Activated CD4-positive, alpha-beta T cell treated with anti-CD3 and anti-CD28 coated beads, Interleukin-2, amount 10 ng/mL, durations not matched to agents 24 days and 14 days (primary cell): ENCODE measurements around the gene TSPAN18. TPM values are rescaled to one million over a fixed set of nuclear protein-coding genes. Genes with fewer than 3 reads are reported as not detected.

Source experiments
- DNase-seq: peaks from one replicate; pipeline ENCODE4 v3.0.0; 2022
- H3K27ac Mint-ChIP-seq: one replicate; pipeline ENCODE4 v1.8.0; 2022; ENCODE audit warnings: mild to moderate bottlenecking, mixed read lengths
- H3K27me3 Mint-ChIP-seq: one replicate; pipeline ENCODE4 v1.8.0; 2022; ENCODE audit warnings: mixed read lengths
- H3K36me3 Mint-ChIP-seq: one replicate; pipeline ENCODE4 v1.8.0; 2022; ENCODE audit warnings: low read depth, mild to moderate bottlenecking, mixed read lengths
- H3K4me1 Mint-ChIP-seq: one replicate; pipeline ENCODE4 v1.8.0; 2021; ENCODE audit warnings: mixed read lengths
- H3K4me3 Mint-ChIP-seq: one replicate; pipeline ENCODE4 v1.8.0; 2022; ENCODE audit warnings: mild to moderate bottlenecking, moderate library complexity, mixed read lengths
- H3K9me3 Mint-ChIP-seq: one replicate; pipeline ENCODE4 v1.8.0; 2021; ENCODE audit warnings: mixed read lengths
- intact Hi-C: fragments of 100-400 bp; cut with micrococcal nuclease; formaldehyde crosslinking; loops from one replicate; pipeline ENCODE4 v1.15.1; 2023
- total RNA-seq: library from RNA; stranded (reverse); gene quantifications from 2 replicates; pipeline ENCODE4 v1.2.3, GENCODE V29; 2022

The TSPAN18 gene
- total RNA-seq, 1 donor from 2014 or later = 1.4 TPM

DNA sequence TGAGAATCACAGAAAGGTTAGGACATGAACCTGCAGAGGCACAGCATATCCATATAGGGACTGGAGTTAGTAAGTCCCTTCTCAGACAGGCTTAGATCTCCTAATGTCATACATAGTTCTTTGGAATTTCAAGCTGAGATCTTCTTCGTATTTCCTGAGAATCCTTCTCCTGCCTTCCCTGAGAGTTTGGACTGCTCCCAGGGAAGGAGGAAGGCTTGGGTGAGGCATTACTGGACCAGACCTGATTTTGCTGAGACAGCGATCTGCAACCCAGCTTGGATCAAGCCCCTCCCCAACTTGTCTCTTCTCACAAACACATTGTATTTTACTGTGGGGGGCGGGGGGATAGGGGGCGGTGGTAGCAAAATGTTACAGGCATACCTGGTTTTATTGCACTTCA is 108.5 kb downstream of the TSPAN18 start:
- no peaks in the 10 kb centered on the region for H3K4me1 Mint-ChIP-seq
- DNase-seq = no peak
- H3K27me3 Mint-ChIP-seq = peaks cover 27% of the 10 kb centered on the region
- no peaks in the 10 kb centered on the region for H3K36me3 Mint-ChIP-seq
- H3K4me3 Mint-ChIP-seq = no peak overlapping the region
- intact Hi-C loops = no loop called here
- H3K9me3 Mint-ChIP-seq = peaks cover 4% of the 10 kb centered on the region
- H3K27ac Mint-ChIP-seq = no peak overlapping the region

DNA sequence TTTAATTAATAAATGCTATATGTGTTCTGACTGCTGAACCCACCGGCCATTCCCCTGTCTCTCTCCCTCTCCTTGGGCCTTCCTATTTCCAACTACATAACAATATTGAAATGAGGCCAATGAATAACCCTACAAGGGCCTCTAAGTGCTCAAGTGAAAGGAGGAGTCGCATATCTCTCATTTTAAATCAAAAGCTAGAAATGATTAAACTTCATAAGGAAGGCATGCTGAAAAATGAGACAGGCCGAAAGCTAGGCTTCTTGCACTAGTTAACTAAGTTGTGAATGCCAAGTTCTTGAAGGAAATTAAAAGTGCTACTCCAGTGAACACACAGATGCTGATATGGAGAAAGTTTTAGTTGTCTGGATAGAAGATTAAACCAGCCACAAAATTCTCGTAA is 109.2 kb downstream of the TSPAN18 start:
- Mint-ChIP-seq H3K27ac (no peak overlapping the region), H3K4me3 (no peak overlapping the region), H3K27me3 (peaks cover 28% of the 10 kb centered on the region), H3K4me1 (no peaks in the 10 kb centered on the region), H3K9me3 (peaks cover 4% of the 10 kb centered on the region), H3K36me3 (no peaks in the 10 kb centered on the region)
- intact Hi-C loops = no loop called here
- no peak for DNase-seq

DNA sequence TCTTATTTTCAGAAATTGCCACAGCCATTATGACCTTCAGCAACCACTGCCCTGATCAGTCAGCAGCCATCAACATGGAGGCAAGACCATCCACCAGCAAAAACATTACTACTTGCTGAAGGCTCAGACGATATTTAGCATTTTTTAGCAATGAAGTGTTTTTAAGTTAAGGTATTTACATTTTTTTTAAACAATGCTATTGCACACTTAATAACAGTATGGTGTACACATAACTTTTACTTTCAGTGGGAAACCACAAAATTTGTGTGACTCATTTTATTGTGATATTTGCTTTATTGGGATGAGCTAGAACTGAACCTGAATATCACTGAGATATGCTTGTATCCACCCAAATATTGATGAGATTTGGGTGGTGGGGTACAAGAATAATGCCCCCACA is 110.9 kb downstream of the TSPAN18 start:
- H3K27me3 Mint-ChIP-seq = peaks cover 27% of the 10 kb centered on the region
- H3K4me3 Mint-ChIP-seq = no peak overlapping the region
- no peaks in the 10 kb centered on the region for H3K36me3 Mint-ChIP-seq
- DNase-seq = no peak
- intact Hi-C loops = no loop called here
- peaks cover 8% of the 10 kb centered on the region for H3K9me3 Mint-ChIP-seq
- H3K27ac Mint-ChIP-seq = no peak overlapping the region
- no peaks in the 10 kb centered on the region for H3K4me1 Mint-ChIP-seq

DNA sequence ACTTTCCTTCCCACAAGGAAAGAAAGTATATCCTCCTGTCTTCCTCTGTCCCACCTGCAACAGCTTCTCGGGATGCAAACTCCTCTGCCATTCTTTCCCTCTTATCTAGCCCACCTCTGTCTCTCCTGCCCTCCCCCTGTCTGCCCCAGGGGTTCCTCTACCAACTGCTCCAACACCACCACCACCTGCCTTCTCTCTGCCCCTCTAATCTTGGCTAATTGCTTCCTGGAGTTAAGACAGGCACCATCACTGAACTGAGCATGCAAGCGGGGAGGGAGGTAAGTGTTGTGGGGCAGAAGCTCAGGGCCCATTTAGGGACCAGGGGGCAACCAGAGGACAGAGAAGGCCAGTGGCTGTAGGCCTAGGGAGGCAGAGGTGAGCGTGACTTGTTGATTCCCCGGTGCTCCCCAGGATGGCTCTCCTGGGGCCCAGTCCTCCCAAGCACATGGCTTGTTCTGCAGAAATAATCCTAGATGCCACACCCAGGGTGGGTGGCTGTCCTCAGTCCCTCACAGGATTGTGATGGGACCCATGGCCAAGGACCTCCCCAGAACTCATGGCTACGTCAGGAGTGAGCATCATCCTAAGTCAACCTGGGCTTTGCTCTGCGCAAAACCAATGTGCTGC is 112.8 kb downstream of the TSPAN18 start:
- peaks cover 25% of the 10 kb centered on the region for H3K27me3 Mint-ChIP-seq
- no peak overlapping the region for H3K4me3 Mint-ChIP-seq
- intact Hi-C loops = no loop called here
- H3K36me3 Mint-ChIP-seq = no peaks in the 10 kb centered on the region
- no peak overlapping the region for H3K27ac Mint-ChIP-seq
- peaks cover 11% of the 10 kb centered on the region for H3K9me3 Mint-ChIP-seq
- DNase-seq = no peak
- H3K4me1 Mint-ChIP-seq = no peaks in the 10 kb centered on the region

DNA sequence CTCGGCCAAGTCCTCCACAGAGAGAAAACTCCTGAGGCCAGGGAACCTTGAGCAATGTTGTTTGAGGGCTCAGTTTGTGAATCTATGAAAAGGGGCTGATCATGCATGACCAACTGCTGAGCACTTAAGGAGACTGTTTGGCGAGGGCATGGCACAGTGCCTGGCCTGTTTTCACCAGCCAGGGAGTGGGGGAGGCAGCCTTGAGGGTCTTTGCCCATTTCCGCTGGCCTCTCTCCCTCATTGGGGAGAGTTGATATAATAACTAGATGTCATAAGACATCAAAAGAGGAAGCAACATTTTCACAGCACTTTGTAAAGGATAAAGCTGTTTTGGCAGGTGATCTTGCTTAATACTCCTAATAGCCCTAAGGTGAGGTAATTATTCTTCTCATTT is 113.3 kb downstream of the TSPAN18 start:
- no peaks in the 10 kb centered on the region for H3K36me3 Mint-ChIP-seq
- H3K9me3 Mint-ChIP-seq = peaks cover 13% of the 10 kb centered on the region
- H3K4me1 Mint-ChIP-seq = no peaks in the 10 kb centered on the region
- no peak for DNase-seq
- no peak overlapping the region for H3K4me3 Mint-ChIP-seq
- H3K27me3 Mint-ChIP-seq = peaks cover 25% of the 10 kb centered on the region
- H3K27ac Mint-ChIP-seq = no peak overlapping the region
- intact Hi-C loops = no loop called here

DNA sequence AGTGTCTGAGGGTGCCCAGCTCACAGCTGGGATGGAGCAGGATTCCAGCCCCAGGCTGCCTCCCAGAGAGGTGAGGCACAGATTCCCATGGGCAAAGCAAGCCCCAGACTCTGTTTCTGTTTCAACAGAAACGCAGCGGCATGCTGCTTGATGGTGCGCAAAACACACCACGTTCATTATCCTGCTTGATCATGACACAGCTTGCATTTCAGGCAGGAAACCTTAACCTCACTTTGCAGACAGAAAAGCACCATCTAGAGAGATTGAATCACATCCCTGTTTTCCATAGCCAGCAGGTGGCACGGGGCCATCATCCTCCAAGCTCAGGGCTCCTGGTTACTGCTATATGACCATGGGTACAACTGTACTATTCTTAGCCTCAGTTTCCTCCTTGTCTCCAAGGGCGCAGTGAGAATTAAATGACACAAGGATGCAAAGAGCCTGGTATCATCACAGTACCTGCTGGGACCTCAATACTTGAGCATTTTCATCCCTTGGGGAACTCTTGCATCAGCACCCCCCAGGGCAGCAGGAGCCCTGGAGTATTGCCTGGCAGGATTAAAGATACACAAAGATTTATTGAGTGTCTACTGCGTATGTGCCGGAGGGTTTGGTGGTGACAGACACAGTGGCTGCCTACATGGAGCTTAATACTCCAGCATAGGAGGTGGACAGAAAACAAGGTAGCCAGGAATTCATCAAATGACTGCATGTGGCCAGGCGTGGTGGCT is 113.9 kb downstream of the TSPAN18 start:
- no peak overlapping the region for H3K27ac Mint-ChIP-seq
- DNase-seq = no peak
- peaks cover 24% of the 10 kb centered on the region for H3K27me3 Mint-ChIP-seq
- peaks cover 18% of the 10 kb centered on the region for H3K9me3 Mint-ChIP-seq
- no peak overlapping the region for H3K4me3 Mint-ChIP-seq
- intact Hi-C loops = no loop called here
- no peaks in the 10 kb centered on the region for H3K36me3 Mint-ChIP-seq
- H3K4me1 Mint-ChIP-seq = no peaks in the 10 kb centered on the region

DNA sequence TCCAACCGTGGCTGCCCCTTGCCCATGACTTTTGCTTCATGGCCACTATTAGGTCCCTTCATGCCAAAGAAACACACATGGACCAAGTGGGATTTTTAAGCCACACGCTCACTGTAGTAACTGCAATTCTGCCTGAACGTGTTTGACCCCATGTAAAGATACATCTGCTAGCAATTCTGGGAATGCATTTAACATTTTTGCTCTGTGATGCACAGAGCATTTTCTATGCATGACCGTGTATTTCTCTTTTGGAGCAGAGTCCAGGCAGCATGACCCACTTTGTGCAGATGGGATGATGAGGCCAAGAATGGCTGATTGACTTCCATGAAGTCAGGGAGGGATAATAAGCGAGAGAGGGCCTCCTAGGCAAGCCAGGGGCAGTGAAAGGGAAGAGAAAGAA is 115.5 kb downstream of the TSPAN18 start:
- H3K4me3 Mint-ChIP-seq = no peak overlapping the region
- H3K27ac Mint-ChIP-seq = no peak overlapping the region
- DNase-seq = no peak
- no peaks in the 10 kb centered on the region for H3K4me1 Mint-ChIP-seq
- intact Hi-C loops = no loop called here
- peaks cover 15% of the 10 kb centered on the region for H3K27me3 Mint-ChIP-seq
- peaks cover 28% of the 10 kb centered on the region for H3K9me3 Mint-ChIP-seq
- peaks cover 7% of the 10 kb centered on the region for H3K36me3 Mint-ChIP-seq

DNA sequence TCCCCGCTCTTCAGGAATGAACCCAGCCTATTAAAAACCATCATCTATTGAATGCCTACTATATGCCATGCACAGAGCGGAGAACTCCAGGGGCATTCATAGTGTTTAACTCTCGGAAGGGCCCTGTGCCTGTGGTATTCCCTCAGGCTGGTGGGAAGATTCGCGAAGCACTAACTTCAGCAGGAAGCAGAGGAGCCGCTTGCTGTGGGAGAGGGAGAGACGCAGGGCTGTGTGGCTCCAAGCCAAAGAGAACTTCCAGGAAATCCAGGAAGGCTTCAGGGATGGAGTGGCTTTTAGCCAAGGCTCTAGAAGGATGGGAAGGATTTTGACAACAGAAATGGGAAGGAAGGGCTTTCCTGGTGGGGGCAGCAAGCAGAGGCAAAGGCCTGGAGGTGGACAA is 120.1 kb downstream of the TSPAN18 start:
- peaks cover 24% of the 10 kb centered on the region for H3K9me3 Mint-ChIP-seq
- H3K4me1 Mint-ChIP-seq = no peaks in the 10 kb centered on the region
- H3K36me3 Mint-ChIP-seq = peaks cover 7% of the 10 kb centered on the region
- intact Hi-C loops = no loop called here
- DNase-seq = no peak
- H3K4me3 Mint-ChIP-seq = no peak overlapping the region
- no peak overlapping the region for H3K27ac Mint-ChIP-seq
- peaks cover 6% of the 10 kb centered on the region for H3K27me3 Mint-ChIP-seq

DNA sequence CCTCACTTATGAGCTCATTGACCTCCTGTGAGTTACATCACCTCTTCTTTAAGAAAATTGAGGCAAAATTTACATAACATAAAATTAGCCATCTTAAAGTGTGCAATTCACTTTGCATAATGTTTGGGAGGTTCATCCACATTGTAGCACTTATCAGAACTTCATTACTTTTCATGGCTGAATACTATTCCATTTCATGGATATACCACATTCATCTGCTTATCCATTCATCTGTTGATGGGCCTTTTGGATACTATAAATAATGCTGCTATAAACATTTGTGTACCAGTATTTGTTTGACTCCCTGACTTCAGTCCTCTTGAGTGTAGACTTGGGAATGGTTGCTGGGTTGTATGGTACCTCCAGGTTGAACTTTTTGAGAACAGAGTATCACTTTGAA is 120.6 kb downstream of the TSPAN18 start:
- no peak overlapping the region for H3K4me3 Mint-ChIP-seq
- H3K27me3 Mint-ChIP-seq = peaks cover 6% of the 10 kb centered on the region
- DNase-seq = no peak
- intact Hi-C loops = no loop called here
- no peak overlapping the region for H3K27ac Mint-ChIP-seq
- peaks cover 24% of the 10 kb centered on the region for H3K9me3 Mint-ChIP-seq
- H3K36me3 Mint-ChIP-seq = peaks cover 7% of the 10 kb centered on the region
- H3K4me1 Mint-ChIP-seq = no peaks in the 10 kb centered on the region

DNA sequence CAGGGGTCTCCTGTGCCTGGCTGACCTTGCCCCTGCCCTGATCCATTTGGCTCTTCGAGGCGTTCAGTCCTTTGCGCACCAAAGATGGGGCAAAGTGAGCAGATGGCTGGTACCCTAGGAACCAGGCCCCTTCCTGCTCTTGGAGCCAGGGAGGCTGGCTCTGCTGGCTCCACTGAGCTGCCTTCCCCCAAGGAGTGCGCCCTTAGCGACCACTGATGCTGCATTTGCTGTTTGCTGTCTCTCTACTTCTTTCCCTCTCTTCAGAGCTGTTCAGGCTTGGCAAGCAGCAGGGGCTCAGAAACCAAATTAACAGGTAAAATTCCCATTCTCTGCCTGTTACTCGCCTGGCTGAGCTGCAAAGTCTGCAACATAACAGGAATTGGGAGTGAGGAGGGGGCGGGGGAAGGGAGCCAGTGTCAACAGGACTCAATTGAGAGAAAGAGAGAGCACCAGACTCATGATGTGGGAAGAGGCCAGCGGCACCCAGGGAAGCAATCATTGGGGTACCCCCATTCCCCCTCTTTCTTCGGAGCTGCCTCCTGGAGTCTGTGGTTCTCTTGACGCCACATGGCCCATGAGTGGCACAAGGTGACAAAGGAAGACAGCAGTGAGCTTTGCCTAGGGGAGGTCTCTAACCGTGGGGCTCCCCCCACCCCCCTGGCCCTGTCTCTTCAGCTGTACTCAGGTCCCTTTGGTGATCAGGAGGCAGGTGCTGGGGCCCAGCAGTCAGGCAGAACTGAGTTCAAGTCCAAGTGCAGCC is 121.6 kb downstream of the TSPAN18 start:
- peaks cover 11% of the 10 kb centered on the region for H3K27me3 Mint-ChIP-seq
- H3K9me3 Mint-ChIP-seq = peaks cover 24% of the 10 kb centered on the region
- H3K4me3 Mint-ChIP-seq = no peak overlapping the region
- intact Hi-C loops = no loop called here
- DNase-seq = no peak
- H3K4me1 Mint-ChIP-seq = no peaks in the 10 kb centered on the region
- peaks cover 7% of the 10 kb centered on the region for H3K36me3 Mint-ChIP-seq
- H3K27ac Mint-ChIP-seq = no peak overlapping the region

DNA sequence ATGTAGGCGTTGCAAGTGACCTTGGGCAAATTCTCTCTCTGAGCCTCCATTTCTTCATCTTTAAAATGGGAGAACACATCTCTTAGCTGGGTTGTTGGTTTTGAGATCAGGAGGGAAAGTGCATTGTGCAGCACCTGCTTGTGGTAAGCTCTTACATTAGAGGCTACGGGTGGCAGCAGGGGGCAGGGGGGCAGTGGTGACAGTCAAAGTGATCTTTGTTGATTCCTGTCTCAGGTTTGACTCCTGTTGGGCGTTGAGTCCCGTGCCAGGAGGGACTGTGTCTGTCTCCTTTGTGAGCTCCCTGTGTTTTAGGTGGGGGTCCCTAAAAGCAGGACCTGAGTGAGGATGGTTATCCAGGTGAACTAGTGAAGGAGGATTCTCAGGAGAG is 122.2 kb downstream of the TSPAN18 start:
- intact Hi-C loops = no loop called here
- H3K4me3 Mint-ChIP-seq = no peak overlapping the region
- DNase-seq = no peak
- peaks cover 7% of the 10 kb centered on the region for H3K36me3 Mint-ChIP-seq
- H3K4me1 Mint-ChIP-seq = no peaks in the 10 kb centered on the region
- H3K27me3 Mint-ChIP-seq = peaks cover 11% of the 10 kb centered on the region
- no peak overlapping the region for H3K27ac Mint-ChIP-seq
- H3K9me3 Mint-ChIP-seq = peaks cover 24% of the 10 kb centered on the region

DNA sequence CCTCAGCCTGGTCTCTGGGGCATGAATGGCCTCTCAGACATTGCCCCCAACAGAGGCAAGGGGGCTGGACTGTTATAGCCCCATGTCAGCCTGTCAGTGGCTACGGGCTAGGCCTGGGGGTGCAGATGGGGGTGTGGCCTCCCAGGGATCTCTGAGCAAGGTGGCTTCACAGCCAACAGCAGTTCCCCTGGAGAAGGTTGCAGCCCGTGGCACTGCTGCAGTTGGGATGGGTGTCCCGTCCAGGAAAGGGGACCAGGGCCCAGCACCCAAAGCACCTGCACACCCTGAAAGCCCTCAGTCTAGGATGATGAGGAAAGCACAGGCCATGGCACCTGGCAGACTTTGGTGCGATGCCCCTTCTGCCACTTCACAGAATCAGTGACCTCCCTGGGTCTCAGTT is 122.7 kb downstream of the TSPAN18 start:
- no peaks in the 10 kb centered on the region for H3K4me1 Mint-ChIP-seq
- no peak for DNase-seq
- peaks cover 22% of the 10 kb centered on the region for H3K9me3 Mint-ChIP-seq
- intact Hi-C loops = no loop called here
- H3K27me3 Mint-ChIP-seq = peaks cover 11% of the 10 kb centered on the region
- H3K4me3 Mint-ChIP-seq = no peak overlapping the region
- H3K27ac Mint-ChIP-seq = no peak overlapping the region
- H3K36me3 Mint-ChIP-seq = peaks cover 7% of the 10 kb centered on the region

DNA sequence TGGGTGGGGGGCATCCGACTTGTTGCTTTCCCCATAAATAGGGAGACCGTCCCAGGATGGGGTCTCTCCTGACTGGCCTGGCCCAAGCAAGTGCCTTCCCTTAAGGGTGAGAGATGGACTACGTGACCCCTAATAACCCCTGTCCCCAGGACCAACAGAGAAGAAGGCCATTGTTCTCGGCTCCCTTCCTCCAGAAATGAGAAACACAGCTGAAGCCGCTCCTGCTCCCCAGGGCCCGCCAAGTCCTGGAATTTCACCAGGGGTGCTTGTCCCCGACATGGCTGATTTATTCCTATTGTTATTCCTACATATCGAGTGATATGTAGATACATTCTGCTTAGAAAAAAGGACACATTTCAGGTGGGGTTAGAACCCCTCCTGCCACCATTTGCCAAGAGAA is 123.2 kb downstream of the TSPAN18 start:
- peaks cover 19% of the 10 kb centered on the region for H3K9me3 Mint-ChIP-seq
- no peak overlapping the region for H3K4me3 Mint-ChIP-seq
- H3K27ac Mint-ChIP-seq = no peak overlapping the region
- peaks cover 9% of the 10 kb centered on the region for H3K27me3 Mint-ChIP-seq
- no peak for DNase-seq
- intact Hi-C loops = no loop called here
- no peaks in the 10 kb centered on the region for H3K4me1 Mint-ChIP-seq
- H3K36me3 Mint-ChIP-seq = peaks cover 7% of the 10 kb centered on the region

DNA sequence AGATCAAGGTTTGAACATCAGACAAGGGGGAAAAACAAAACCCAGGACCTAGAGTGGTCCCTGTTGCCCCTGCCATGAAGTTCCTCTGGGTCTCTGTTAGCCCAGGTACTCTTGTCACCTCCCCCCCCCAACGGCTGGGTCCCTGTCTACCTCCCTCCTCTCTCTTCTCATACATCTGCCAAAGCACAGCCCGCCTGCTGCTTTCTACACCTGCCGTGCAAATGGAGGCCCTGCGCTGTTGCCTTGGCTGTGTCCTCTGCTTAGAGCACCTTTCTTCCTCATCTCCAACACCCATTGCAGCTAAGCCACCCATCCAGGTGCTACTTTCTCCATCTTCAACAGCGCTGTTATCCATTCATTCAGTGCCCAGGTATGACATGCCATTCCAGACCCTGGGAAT is 124.7 kb downstream of the TSPAN18 start:
- DNase-seq = no peak
- H3K27me3 Mint-ChIP-seq = peaks cover 14% of the 10 kb centered on the region
- peaks cover 4% of the 10 kb centered on the region for H3K36me3 Mint-ChIP-seq
- intact Hi-C loops = no loop called here
- no peak overlapping the region for H3K4me3 Mint-ChIP-seq
- peaks cover 7% of the 10 kb centered on the region for H3K4me1 Mint-ChIP-seq
- peaks cover 7% of the 10 kb centered on the region for H3K9me3 Mint-ChIP-seq
- H3K27ac Mint-ChIP-seq = no peak overlapping the region
